Measurements from ENCODE around the gene M6PR. TPM values are rescaled to one million over a fixed set of nuclear protein-coding genes. Genes with fewer than 3 reads are reported as not detected.
"Not testable (repeated sequence)": the region's sequence is repeated elsewhere in the genome, so short reads cannot be mapped to it uniquely, and the experiment has no call there.

The M6PR gene
- total RNA-seq, 2 donors from 2014 or later = 185 to 188 TPM

- H3K4me3 Mint-ChIP-seq = peak overlapping the region; percentile 82
- peaks cover 47% of the 10 kb centered on the region for H3K4me1 Mint-ChIP-seq
- no peaks in the 10 kb centered on the region for H3K27me3 Mint-ChIP-seq
- H3K9me3 ChIP-seq (ENCODE audit: control insufficient read depth, low read length, poor library complexity, severe bottlenecking) = no peaks in the 10 kb centered on the region
- DNase-seq (no peak), ATAC-seq (no peak)
- peak overlapping the region; percentile 99 for H3K27ac Mint-ChIP-seq
- H3K36me3 Mint-ChIP-seq (ENCODE audit: low read depth) = peaks cover 3% of the 10 kb centered on the region
These were observed 2.7 kb downstream of the M6PR start for GRCh38 chr12:8946733-8947132.

GRCh38 chr12:8943565-8944186, 5.8 kb downstream of the M6PR start:
- Mint-ChIP-seq H3K27ac (peak overlapping the region; percentile 67), H3K4me1 (peaks cover 29% of the 10 kb centered on the region), H3K27me3 (no peaks in the 10 kb centered on the region), H3K4me3 (no peak overlapping the region), H3K36me3 (ENCODE audit: low read depth) (peaks cover 3% of the 10 kb centered on the region)
- no peak for ATAC-seq
- DNase-seq = no peak
- no peaks in the 10 kb centered on the region for H3K9me3 ChIP-seq (ENCODE audit: control insufficient read depth, low read length, poor library complexity, severe bottlenecking)

- ATAC-seq = no peak
- DNase-seq = no peak
- Mint-ChIP-seq H3K27me3 (no peaks in the 10 kb centered on the region), H3K36me3 (ENCODE audit: low read depth) (peaks cover 3% of the 10 kb centered on the region), H3K4me3 (no peak overlapping the region), H3K4me1 (peaks cover 19% of the 10 kb centered on the region), H3K27ac (peak overlapping the region; percentile 34)
- H3K9me3 ChIP-seq (ENCODE audit: control insufficient read depth, low read length, poor library complexity, severe bottlenecking) = no peaks in the 10 kb centered on the region
These were observed 7.6 kb downstream of the M6PR start for GRCh38 chr12:8941691-8942478.

GRCh38 chr12:8937842-8938442, 11.5 kb downstream of the M6PR start:
- not testable (repeated sequence) for ATAC-seq, H3K27ac Mint-ChIP-seq
- H3K36me3 Mint-ChIP-seq (ENCODE audit: low read depth) = peaks cover 10% of the 10 kb centered on the region

GRCh38 chr12:8936735-8937134, 12.7 kb downstream of the M6PR start:
- H3K4me3 Mint-ChIP-seq = peak overlapping the region; percentile 43
- H3K4me1 Mint-ChIP-seq = peaks cover 9% of the 10 kb centered on the region
- DNase-seq = no peak
- ATAC-seq = no peak
- H3K27me3 Mint-ChIP-seq = no peaks in the 10 kb centered on the region
- peaks cover 8% of the 10 kb centered on the region for H3K36me3 Mint-ChIP-seq (ENCODE audit: low read depth)
- H3K9me3 ChIP-seq (ENCODE audit: control insufficient read depth, low read length, poor library complexity, severe bottlenecking) = no peaks in the 10 kb centered on the region
- H3K27ac Mint-ChIP-seq = no peak overlapping the region

More at GRCh38 chr12:8937842-8938442, 11.5 kb downstream of the M6PR start:
- DNase-seq; H3K9me3 ChIP-seq (ENCODE audit: control insufficient read depth, low read length, poor library complexity, severe bottlenecking); H3K27me3 Mint-ChIP-seq; H3K4me3 Mint-ChIP-seq: not testable (repeated sequence)
- H3K4me1 Mint-ChIP-seq = peaks cover 12% of the 10 kb centered on the region

- not testable (repeated sequence) for H3K27me3 Mint-ChIP-seq; DNase-seq; ATAC-seq; H3K9me3 ChIP-seq (ENCODE audit: control insufficient read depth, low read length, poor library complexity, severe bottlenecking); H3K4me3 Mint-ChIP-seq
- Mint-ChIP-seq H3K4me1 (peaks cover 13% of the 10 kb centered on the region), H3K27ac (peak overlapping the region; percentile 49), H3K36me3 (ENCODE audit: low read depth) (peaks cover 12% of the 10 kb centered on the region)
These were observed 15.4 kb downstream of the M6PR start for GRCh38 chr12:8934080-8934479.

GRCh38 chr12:8932464-8932863, 17.0 kb downstream of the M6PR start:
- not testable (repeated sequence) for H3K27me3 Mint-ChIP-seq; H3K4me1 Mint-ChIP-seq; DNase-seq; ATAC-seq; H3K9me3 ChIP-seq (ENCODE audit: control insufficient read depth, low read length, poor library complexity, severe bottlenecking); H3K4me3 Mint-ChIP-seq
- H3K36me3 Mint-ChIP-seq (ENCODE audit: low read depth) = peaks cover 12% of the 10 kb centered on the region
- peak overlapping the region; percentile 45 for H3K27ac Mint-ChIP-seq

GRCh38 chr12:8930655-8931323, 18.7 kb downstream of the M6PR start:
- not testable (repeated sequence) for ATAC-seq; H3K4me3 Mint-ChIP-seq; H3K9me3 ChIP-seq (ENCODE audit: control insufficient read depth, low read length, poor library complexity, severe bottlenecking); DNase-seq; H3K27me3 Mint-ChIP-seq; H3K4me1 Mint-ChIP-seq
- peak overlapping the region; percentile 56 for H3K27ac Mint-ChIP-seq
- peaks cover 12% of the 10 kb centered on the region for H3K36me3 Mint-ChIP-seq (ENCODE audit: low read depth)

GRCh38 chr12:8922544-8922943, 26.9 kb downstream of the M6PR start:
- no peaks in the 10 kb centered on the region for H3K9me3 ChIP-seq (ENCODE audit: control insufficient read depth, low read length, poor library complexity, severe bottlenecking)
- no peak for ATAC-seq
- no peak for DNase-seq
- peaks cover 14% of the 10 kb centered on the region for H3K4me1 Mint-ChIP-seq
- peak overlapping the region; percentile 49 for H3K27ac Mint-ChIP-seq
- no peaks in the 10 kb centered on the region for H3K27me3 Mint-ChIP-seq
- H3K36me3 Mint-ChIP-seq (ENCODE audit: low read depth) = peaks cover 10% of the 10 kb centered on the region
- no peak overlapping the region for H3K4me3 Mint-ChIP-seq

GRCh38 chr12:8919643-8920042, 29.8 kb downstream of the M6PR start:
- Mint-ChIP-seq H3K36me3 (ENCODE audit: low read depth) (peaks cover 10% of the 10 kb centered on the region), H3K4me1 (peaks cover 13% of the 10 kb centered on the region)
- not testable (repeated sequence) for ATAC-seq; H3K9me3 ChIP-seq (ENCODE audit: control insufficient read depth, low read length, poor library complexity, severe bottlenecking); H3K27me3 Mint-ChIP-seq; H3K4me3 Mint-ChIP-seq; DNase-seq; H3K27ac Mint-ChIP-seq

GRCh38 chr12:8917751-8918150, 31.7 kb downstream of the M6PR start:
- H3K9me3 ChIP-seq (ENCODE audit: control insufficient read depth, low read length, poor library complexity, severe bottlenecking) = no peaks in the 10 kb centered on the region
- H3K4me3 Mint-ChIP-seq = no peak overlapping the region
- H3K27me3 Mint-ChIP-seq = no peaks in the 10 kb centered on the region
- H3K36me3 Mint-ChIP-seq (ENCODE audit: low read depth) = peaks cover 7% of the 10 kb centered on the region
- H3K27ac Mint-ChIP-seq = no peak overlapping the region
- no peak for ATAC-seq
- H3K4me1 Mint-ChIP-seq = peaks cover 21% of the 10 kb centered on the region
- no peak for DNase-seq

GRCh38 chr12:8917031-8917430, 32.4 kb downstream of the M6PR start:
- Mint-ChIP-seq H3K36me3 (ENCODE audit: low read depth) (peaks cover 4% of the 10 kb centered on the region), H3K4me3 (no peak overlapping the region), H3K27me3 (no peaks in the 10 kb centered on the region), H3K27ac (no peak overlapping the region), H3K4me1 (peaks cover 19% of the 10 kb centered on the region)
- H3K9me3 ChIP-seq (ENCODE audit: control insufficient read depth, low read length, poor library complexity, severe bottlenecking) = no peaks in the 10 kb centered on the region
- no peak for DNase-seq
- ATAC-seq = no peak

- no peak overlapping the region for H3K27ac Mint-ChIP-seq
These were observed 33.3 kb downstream of the M6PR start for GRCh38 chr12:8916154-8916553.

More at GRCh38 chr12:8916154-8916553, 33.3 kb downstream of the M6PR start:
- peaks cover 4% of the 10 kb centered on the region for H3K36me3 Mint-ChIP-seq (ENCODE audit: low read depth)
- H3K4me1 Mint-ChIP-seq = peaks cover 19% of the 10 kb centered on the region
- H3K9me3 ChIP-seq (ENCODE audit: control insufficient read depth, low read length, poor library complexity, severe bottlenecking) = no peaks in the 10 kb centered on the region
- DNase-seq (no peak), ATAC-seq (no peak)
- no peaks in the 10 kb centered on the region for H3K27me3 Mint-ChIP-seq
- H3K4me3 Mint-ChIP-seq = no peak overlapping the region

Data from T-helper 17 cell (primary cell).